ENCODE measurements around the gene EXOSC6.
A peak's percentile ranks its signal among the peaks of the same experiment; 100 is the strongest.
"Not testable (repeated sequence)": the region's sequence is repeated elsewhere in the genome, so short reads cannot be mapped to it uniquely, and the experiment has no call there.

EXOSC6 gene

GRCh38 chr16:70298988-70299938 lies 47.5 kb upstream of the EXOSC6 start, which contains the start of gene DDX19B:
Gene DDX19B (plus strand): TSS chr16:70299186. CDS start chr16:70299298, 112 bp downstream.
- peak; percentile 98 for ATAC-seq
- no peak for TF ChIP-seq ISL1 (CRISPR knock-in tag; IDR thresholded peaks at IDR 0.05)
- TF ChIP-seq ZFP30 (CRISPR knock-in tag; IDR thresholded peaks at IDR 0.05): no peak
- TF ChIP-seq ARNTL (CRISPR knock-in tag; IDR thresholded peaks at IDR 0.05; ENCODE audit: borderline replicate concordance, low read depth): no peak
- no peak for TF ChIP-seq PPARA (CRISPR knock-in tag; IDR thresholded peaks at IDR 0.05; ENCODE audit: borderline replicate concordance)
- TF ChIP-seq CREB5 (CRISPR knock-in tag; IDR thresholded peaks at IDR 0.05; ENCODE audit: low read depth): no peak
- no peak for TF ChIP-seq RARB (CRISPR knock-in tag; IDR thresholded peaks at IDR 0.05)
- TF ChIP-seq CSRNP3 (CRISPR knock-in tag; IDR thresholded peaks at IDR 0.05): no peak
- no peak for TF ChIP-seq PATZ1 (CRISPR knock-in tag; IDR thresholded peaks at IDR 0.05; ENCODE audit: borderline replicate concordance)
- no peak for TF ChIP-seq CSDC2 (CRISPR knock-in tag; IDR thresholded peaks at IDR 0.05)
- no peak for TF ChIP-seq ZC3H10 (CRISPR knock-in tag; IDR thresholded peaks at IDR 0.05)
- no peak for TF ChIP-seq ZFP3 (CRISPR knock-in tag; IDR thresholded peaks at IDR 0.05)
- TF ChIP-seq SNAI2 (CRISPR knock-in tag; IDR thresholded peaks at IDR 0.05): no peak
- TF ChIP-seq ZNF8 (CRISPR knock-in tag; IDR thresholded peaks at IDR 0.05): no peak
- no peak for TF ChIP-seq ZNF70 (CRISPR knock-in tag; IDR thresholded peaks at IDR 0.05)
- no peak for TF ChIP-seq TOX (CRISPR knock-in tag; IDR thresholded peaks at IDR 0.05; ENCODE audit: borderline replicate concordance)
- TF ChIP-seq POU6F1 (CRISPR knock-in tag; IDR thresholded peaks at IDR 0.05; ENCODE audit: borderline replicate concordance, low read depth): no peak
- no peak for TF ChIP-seq OSR1 (CRISPR knock-in tag; IDR thresholded peaks at IDR 0.05)

GRCh38 chr16:70295634-70296033 lies 43.9 kb upstream of the EXOSC6 start:
- ATAC-seq: no peak
- no peak for TF ChIP-seq ISL1 (CRISPR knock-in tag; IDR thresholded peaks at IDR 0.05)
- TF ChIP-seq TSHZ2 (CRISPR knock-in tag; IDR thresholded peaks at IDR 0.05): no peak
- no peak for TF ChIP-seq ZC3H10 (CRISPR knock-in tag; IDR thresholded peaks at IDR 0.05)
- TF ChIP-seq ESRRG (CRISPR knock-in tag; IDR thresholded peaks at IDR 0.05): no peak

- ATAC-seq: no peak
These were observed 42.8 kb upstream of the EXOSC6 start for GRCh38 chr16:70294385-70295025.

GRCh38 chr16:70292148-70292547 lies 40.4 kb upstream of the EXOSC6 start:
- not testable (repeated sequence) for ATAC-seq

More at GRCh38 chr16:70294385-70295025, 42.8 kb upstream of the EXOSC6 start:
- TF ChIP-seq ESRRG (CRISPR knock-in tag; IDR thresholded peaks at IDR 0.05) (no peak), TCF4 (CRISPR knock-in tag; IDR thresholded peaks at IDR 0.05; ENCODE audit: borderline replicate concordance) (no peak), BACH2 (CRISPR knock-in tag; IDR thresholded peaks at IDR 0.05; ENCODE audit: borderline replicate concordance) (no peak), ARNTL (CRISPR knock-in tag; IDR thresholded peaks at IDR 0.05; ENCODE audit: borderline replicate concordance, low read depth) (no peak), ZFP3 (CRISPR knock-in tag; IDR thresholded peaks at IDR 0.05) (no peak), PPARA (CRISPR knock-in tag; IDR thresholded peaks at IDR 0.05; ENCODE audit: borderline replicate concordance) (no peak), TOX (CRISPR knock-in tag; IDR thresholded peaks at IDR 0.05; ENCODE audit: borderline replicate concordance) (no peak), ZC3H10 (CRISPR knock-in tag; IDR thresholded peaks at IDR 0.05) (no peak), CSDC2 (CRISPR knock-in tag; IDR thresholded peaks at IDR 0.05) (no peak), ZNF70 (CRISPR knock-in tag; IDR thresholded peaks at IDR 0.05) (no peak), ZNF8 (CRISPR knock-in tag; IDR thresholded peaks at IDR 0.05) (no peak), SNAI2 (CRISPR knock-in tag; IDR thresholded peaks at IDR 0.05) (no peak), RARB (CRISPR knock-in tag; IDR thresholded peaks at IDR 0.05) (no peak)
